HL-60 (cell line): ENCODE results near the gene LHCGR.

Source experiments
- GABPA ChIP-seq: IDR thresholded peaks from 2 replicates; pipeline ENCODE4 v1.6.1; 2012; ENCODE audit warnings: low read depth
- TF ChIP-seq, protein P1 (sequence below): IDR thresholded peaks from 2 replicates; pipeline ENCODE4 v1.6.1; 2012; ENCODE audit warnings: low read depth; ENCODE audit not compliant: insufficient replicate concordance
- TF ChIP-seq, protein P2 (sequence below): IDR thresholded peaks from one replicate; pipeline ENCODE4 v1.5.1; 2011; ENCODE audit warnings: low read length, control low read depth, inconsistent platforms; ENCODE audit not compliant: insufficient read depth

DNA sequence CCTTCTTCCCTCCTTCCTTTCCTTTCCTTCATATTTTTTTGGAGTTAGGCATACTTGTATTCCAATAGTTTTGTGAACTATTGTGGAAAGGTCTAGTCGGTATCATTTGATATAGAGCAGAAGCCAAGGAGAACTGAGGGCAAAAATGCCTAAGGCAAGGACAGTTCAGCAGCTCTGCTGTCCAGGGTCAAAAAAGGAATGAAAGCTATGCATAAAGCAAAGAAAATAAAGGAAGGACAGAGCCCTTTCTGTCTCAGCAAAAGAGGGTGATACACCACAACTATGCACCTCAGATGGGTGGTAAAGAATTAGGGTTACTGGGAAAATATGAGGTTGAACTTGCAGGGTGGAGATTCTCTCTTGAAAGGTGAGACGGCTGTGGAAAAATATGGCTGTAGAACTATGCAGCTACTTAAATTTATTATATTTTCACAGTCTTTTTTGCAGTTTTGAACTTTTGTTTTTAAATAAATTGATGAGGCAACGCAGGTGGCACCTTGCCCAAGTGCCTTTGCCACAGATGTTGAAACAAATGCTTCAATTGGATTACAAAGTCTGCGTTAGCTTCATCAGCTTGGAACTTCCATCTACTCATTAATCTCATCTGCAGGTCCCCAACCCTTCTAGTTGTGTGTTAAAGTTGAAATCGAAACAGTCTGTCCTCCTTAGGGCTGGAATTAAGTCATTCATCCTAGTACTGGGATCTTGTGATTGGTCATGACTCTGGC is 20.8 kb downstream of the LHCGR start:
- TF ChIP-seq, protein P1, sequence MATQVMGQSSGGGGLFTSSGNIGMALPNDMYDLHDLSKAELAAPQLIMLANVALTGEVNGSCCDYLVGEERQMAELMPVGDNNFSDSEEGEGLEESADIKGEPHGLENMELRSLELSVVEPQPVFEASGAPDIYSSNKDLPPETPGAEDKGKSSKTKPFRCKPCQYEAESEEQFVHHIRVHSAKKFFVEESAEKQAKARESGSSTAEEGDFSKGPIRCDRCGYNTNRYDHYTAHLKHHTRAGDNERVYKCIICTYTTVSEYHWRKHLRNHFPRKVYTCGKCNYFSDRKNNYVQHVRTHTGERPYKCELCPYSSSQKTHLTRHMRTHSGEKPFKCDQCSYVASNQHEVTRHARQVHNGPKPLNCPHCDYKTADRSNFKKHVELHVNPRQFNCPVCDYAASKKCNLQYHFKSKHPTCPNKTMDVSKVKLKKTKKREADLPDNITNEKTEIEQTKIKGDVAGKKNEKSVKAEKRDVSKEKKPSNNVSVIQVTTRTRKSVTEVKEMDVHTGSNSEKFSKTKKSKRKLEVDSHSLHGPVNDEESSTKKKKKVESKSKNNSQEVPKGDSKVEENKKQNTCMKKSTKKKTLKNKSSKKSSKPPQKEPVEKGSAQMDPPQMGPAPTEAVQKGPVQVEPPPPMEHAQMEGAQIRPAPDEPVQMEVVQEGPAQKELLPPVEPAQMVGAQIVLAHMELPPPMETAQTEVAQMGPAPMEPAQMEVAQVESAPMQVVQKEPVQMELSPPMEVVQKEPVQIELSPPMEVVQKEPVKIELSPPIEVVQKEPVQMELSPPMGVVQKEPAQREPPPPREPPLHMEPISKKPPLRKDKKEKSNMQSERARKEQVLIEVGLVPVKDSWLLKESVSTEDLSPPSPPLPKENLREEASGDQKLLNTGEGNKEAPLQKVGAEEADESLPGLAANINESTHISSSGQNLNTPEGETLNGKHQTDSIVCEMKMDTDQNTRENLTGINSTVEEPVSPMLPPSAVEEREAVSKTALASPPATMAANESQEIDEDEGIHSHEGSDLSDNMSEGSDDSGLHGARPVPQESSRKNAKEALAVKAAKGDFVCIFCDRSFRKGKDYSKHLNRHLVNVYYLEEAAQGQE = no peak
- no peak for TF ChIP-seq GABPA
- TF ChIP-seq, protein P2, sequence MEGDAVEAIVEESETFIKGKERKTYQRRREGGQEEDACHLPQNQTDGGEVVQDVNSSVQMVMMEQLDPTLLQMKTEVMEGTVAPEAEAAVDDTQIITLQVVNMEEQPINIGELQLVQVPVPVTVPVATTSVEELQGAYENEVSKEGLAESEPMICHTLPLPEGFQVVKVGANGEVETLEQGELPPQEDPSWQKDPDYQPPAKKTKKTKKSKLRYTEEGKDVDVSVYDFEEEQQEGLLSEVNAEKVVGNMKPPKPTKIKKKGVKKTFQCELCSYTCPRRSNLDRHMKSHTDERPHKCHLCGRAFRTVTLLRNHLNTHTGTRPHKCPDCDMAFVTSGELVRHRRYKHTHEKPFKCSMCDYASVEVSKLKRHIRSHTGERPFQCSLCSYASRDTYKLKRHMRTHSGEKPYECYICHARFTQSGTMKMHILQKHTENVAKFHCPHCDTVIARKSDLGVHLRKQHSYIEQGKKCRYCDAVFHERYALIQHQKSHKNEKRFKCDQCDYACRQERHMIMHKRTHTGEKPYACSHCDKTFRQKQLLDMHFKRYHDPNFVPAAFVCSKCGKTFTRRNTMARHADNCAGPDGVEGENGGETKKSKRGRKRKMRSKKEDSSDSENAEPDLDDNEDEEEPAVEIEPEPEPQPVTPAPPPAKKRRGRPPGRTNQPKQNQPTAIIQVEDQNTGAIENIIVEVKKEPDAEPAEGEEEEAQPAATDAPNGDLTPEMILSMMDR = no peak
